ENCODE data around the gene MUC5B.

The MUC5B gene

DNA sequence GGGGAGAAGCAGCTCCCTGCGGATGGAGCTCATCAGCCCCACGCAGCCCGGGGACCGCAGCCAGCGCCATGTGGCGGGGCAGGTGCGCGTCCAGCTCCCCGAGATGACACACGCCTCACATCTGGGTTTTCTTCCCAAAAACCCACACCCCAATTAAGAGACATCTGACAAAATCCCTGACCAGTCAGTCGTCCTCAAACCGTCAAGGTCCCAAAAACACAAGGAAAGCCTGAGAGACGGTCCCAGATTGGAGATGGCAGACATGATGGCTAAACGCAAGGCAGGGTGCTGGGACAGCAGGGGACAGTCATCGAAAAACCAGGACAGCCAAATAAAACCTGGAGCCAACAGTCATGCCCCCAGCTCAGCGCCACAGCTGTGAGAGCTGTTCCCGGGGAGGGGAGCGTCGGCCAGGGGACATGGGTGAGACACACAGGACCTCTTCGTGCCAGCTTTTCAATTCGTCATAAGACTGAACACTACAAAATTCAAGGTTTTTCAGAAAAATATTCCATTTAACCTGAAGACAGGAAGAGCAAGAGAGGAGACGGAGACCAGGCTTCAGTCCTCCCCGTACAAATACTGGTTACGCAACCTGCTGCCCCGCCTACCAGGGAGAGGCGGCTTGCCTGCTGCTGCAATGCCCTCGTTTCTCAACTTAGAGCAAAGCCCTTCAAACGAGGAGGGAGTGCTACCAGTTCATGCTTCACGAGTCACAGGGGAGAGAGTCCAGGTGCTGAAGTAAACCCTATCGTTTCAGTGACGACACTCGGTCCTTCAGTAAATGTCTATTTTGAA, 76.0 kb downstream of the MUC5B start:
- Histone ChIP-seq H3K27me3 (ENCODE audit: control insufficient read depth, insufficient read depth, low read length) (no peaks in the 10 kb centered on the region), H3K4me3 (ENCODE audit: low read length) (peak overlapping the region; percentile 7), H3K9ac (ENCODE audit: low read depth, low read length) (peak overlapping the region; percentile 4), H3K4me1 (ENCODE audit: control insufficient read depth, insufficient read depth, low read length) (peaks cover 27% of the 10 kb centered on the region), H3K36me3 (ENCODE audit: insufficient read depth, low read length) (peaks cover 30% of the 10 kb centered on the region), H3K9me3 (replicated peaks; ENCODE audit: low read length) (no peaks in the 10 kb centered on the region), H3K4me2 (ENCODE audit: low read length) (peak overlapping the region; percentile 69)

- Histone ChIP-seq H3K9me3 (replicated peaks; ENCODE audit: low read length) (no peaks in the 10 kb centered on the region), H3K36me3 (ENCODE audit: insufficient read depth, low read length) (peaks cover 27% of the 10 kb centered on the region), H3K9ac (ENCODE audit: low read depth, low read length) (no peak overlapping the region), H3K4me2 (ENCODE audit: low read length) (no peak overlapping the region), H3K27me3 (ENCODE audit: control insufficient read depth, insufficient read depth, low read length) (no peaks in the 10 kb centered on the region), H3K4me3 (ENCODE audit: low read length) (no peak overlapping the region), H3K4me1 (ENCODE audit: control insufficient read depth, insufficient read depth, low read length) (peaks cover 27% of the 10 kb centered on the region)
These were observed 76.8 kb downstream of the MUC5B start for GRCh38 chr11:1299621-1300020.

DNA sequence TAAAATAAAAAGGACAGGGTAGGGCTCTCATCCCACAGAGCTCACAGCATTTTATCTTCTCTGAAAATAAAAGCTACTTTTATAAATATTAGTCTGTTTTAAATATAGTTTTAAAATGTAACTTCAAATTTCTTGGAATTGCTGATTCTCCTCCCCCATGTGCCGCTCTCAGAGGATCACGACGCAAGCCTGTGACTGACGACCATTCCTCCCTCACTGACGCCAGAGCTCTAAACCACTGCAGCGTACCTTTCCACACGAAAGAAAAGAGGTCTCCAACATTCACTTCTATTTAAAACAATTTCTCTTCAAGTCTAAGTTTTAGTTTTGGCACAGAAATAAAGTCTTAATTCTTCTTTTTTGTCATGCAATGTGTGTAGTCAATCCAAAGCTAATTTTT, 77.3 kb downstream of the MUC5B start:
- Histone ChIP-seq H3K27me3 (ENCODE audit: control insufficient read depth, insufficient read depth, low read length) (no peaks in the 10 kb centered on the region), H3K4me3 (ENCODE audit: low read length) (no peak overlapping the region), H3K9ac (ENCODE audit: low read depth, low read length) (no peak overlapping the region), H3K36me3 (ENCODE audit: insufficient read depth, low read length) (peaks cover 24% of the 10 kb centered on the region), H3K4me2 (ENCODE audit: low read length) (no peak overlapping the region), H3K4me1 (ENCODE audit: control insufficient read depth, insufficient read depth, low read length) (peaks cover 27% of the 10 kb centered on the region), H3K9me3 (replicated peaks; ENCODE audit: low read length) (no peaks in the 10 kb centered on the region)

DNA sequence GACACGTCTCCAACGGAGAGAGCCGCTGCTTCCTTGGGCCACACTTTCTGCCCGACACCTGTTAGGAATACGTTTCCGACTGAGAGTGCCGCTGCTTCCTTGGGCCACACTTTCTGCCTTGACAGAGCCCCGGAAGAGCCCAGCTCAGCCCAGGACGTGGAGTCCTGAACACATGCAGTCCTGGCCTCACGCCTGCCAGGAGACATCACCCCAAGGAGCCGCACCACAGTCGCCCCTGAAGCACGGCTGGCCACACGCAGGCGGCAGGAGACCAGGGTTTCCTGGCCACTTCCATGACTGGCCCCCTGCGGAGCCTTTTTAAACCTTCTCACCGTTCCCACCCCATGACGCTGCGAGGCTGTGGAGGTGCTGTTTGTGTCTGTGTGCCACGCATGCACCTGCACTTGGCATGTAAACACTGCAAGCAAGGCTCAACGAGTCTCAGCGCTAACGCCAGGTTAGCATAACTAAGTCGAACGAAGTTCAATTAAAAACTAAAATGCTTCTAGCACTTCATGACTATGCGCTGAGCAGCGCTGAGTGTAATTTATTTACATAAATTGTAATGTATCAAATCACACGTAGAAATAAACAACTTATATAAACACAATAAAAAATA, 77.8 kb downstream of the MUC5B start:
- H3K27me3 ChIP-seq (ENCODE audit: control insufficient read depth, insufficient read depth, low read length), result no peaks in the 10 kb centered on the region
- no peak overlapping the region for H3K4me3 ChIP-seq (ENCODE audit: low read length)
- H3K4me2 ChIP-seq (ENCODE audit: low read length), result no peak overlapping the region
- H3K9ac ChIP-seq (ENCODE audit: low read depth, low read length), result no peak overlapping the region
- H3K36me3 ChIP-seq (ENCODE audit: insufficient read depth, low read length), result peaks cover 19% of the 10 kb centered on the region
- peaks cover 27% of the 10 kb centered on the region for H3K4me1 ChIP-seq (ENCODE audit: control insufficient read depth, insufficient read depth, low read length)
- no peaks in the 10 kb centered on the region for H3K9me3 ChIP-seq (replicated peaks; ENCODE audit: low read length)

GRCh38 chr11:1301220-1302000, 78.5 kb downstream of the MUC5B start:
- H3K9ac ChIP-seq (ENCODE audit: low read depth, low read length), result no peak overlapping the region
- H3K36me3 ChIP-seq (ENCODE audit: insufficient read depth, low read length), result peaks cover 19% of the 10 kb centered on the region
- H3K4me3 ChIP-seq (ENCODE audit: low read length), result no peak overlapping the region
- H3K27me3 ChIP-seq (ENCODE audit: control insufficient read depth, insufficient read depth, low read length), result no peaks in the 10 kb centered on the region
- H3K4me2 ChIP-seq (ENCODE audit: low read length), result no peak overlapping the region
- H3K4me1 ChIP-seq (ENCODE audit: control insufficient read depth, insufficient read depth, low read length), result peaks cover 27% of the 10 kb centered on the region
- no peaks in the 10 kb centered on the region for H3K9me3 ChIP-seq (replicated peaks; ENCODE audit: low read length)

GRCh38 chr11:1302041-1302460, 79.2 kb downstream of the MUC5B start:
- H3K27me3 ChIP-seq (ENCODE audit: control insufficient read depth, insufficient read depth, low read length), result no peaks in the 10 kb centered on the region
- H3K9ac ChIP-seq (ENCODE audit: low read depth, low read length), result no peak overlapping the region
- no peaks in the 10 kb centered on the region for H3K9me3 ChIP-seq (replicated peaks; ENCODE audit: low read length)
- peaks cover 19% of the 10 kb centered on the region for H3K36me3 ChIP-seq (ENCODE audit: insufficient read depth, low read length)
- peaks cover 27% of the 10 kb centered on the region for H3K4me1 ChIP-seq (ENCODE audit: control insufficient read depth, insufficient read depth, low read length)
- no peak overlapping the region for H3K4me2 ChIP-seq (ENCODE audit: low read length)
- no peak overlapping the region for H3K4me3 ChIP-seq (ENCODE audit: low read length)

- Histone ChIP-seq H3K4me3 (ENCODE audit: low read length) (no peak overlapping the region), H3K4me1 (ENCODE audit: control insufficient read depth, insufficient read depth, low read length) (peaks cover 27% of the 10 kb centered on the region), H3K9ac (ENCODE audit: low read depth, low read length) (no peak overlapping the region), H3K27me3 (ENCODE audit: control insufficient read depth, insufficient read depth, low read length) (no peaks in the 10 kb centered on the region), H3K9me3 (replicated peaks; ENCODE audit: low read length) (no peaks in the 10 kb centered on the region), H3K4me2 (ENCODE audit: low read length) (no peak overlapping the region), H3K36me3 (ENCODE audit: insufficient read depth, low read length) (peaks cover 19% of the 10 kb centered on the region)
These were observed 79.7 kb downstream of the MUC5B start for GRCh38 chr11:1302461-1303125.

- no peaks in the 10 kb centered on the region for H3K9me3 ChIP-seq (replicated peaks; ENCODE audit: low read length)
- no peak overlapping the region for H3K9ac ChIP-seq (ENCODE audit: low read depth, low read length)
- peaks cover 14% of the 10 kb centered on the region for H3K36me3 ChIP-seq (ENCODE audit: insufficient read depth, low read length)
- H3K4me3 ChIP-seq (ENCODE audit: low read length), result no peak overlapping the region
- H3K4me1 ChIP-seq (ENCODE audit: control insufficient read depth, insufficient read depth, low read length), result peaks cover 25% of the 10 kb centered on the region
- H3K27me3 ChIP-seq (ENCODE audit: control insufficient read depth, insufficient read depth, low read length), result no peaks in the 10 kb centered on the region
- H3K4me2 ChIP-seq (ENCODE audit: low read length), result no peak overlapping the region
These were observed 80.4 kb downstream of the MUC5B start for GRCh38 chr11:1303126-1303821.

DNA sequence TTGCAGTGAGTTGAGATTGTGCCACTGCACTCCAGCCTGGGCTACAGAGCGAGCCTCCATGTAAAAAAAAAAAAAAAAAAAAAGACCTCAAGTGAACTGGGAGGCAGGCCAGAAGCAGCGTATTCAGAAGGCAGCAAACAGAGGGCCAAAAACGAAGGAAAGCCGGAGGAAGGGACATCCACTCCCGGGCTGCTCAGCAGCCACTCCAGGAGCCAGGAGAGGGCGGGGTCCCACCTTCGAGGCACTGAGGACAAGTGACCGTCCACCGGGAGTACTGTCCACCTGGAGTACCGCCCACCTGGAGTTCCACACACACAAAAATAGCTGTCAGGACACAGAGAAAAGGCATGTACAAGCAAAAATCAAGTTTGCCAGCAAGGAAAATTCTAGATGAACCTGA, 81.1 kb downstream of the MUC5B start:
- Histone ChIP-seq H3K36me3 (ENCODE audit: insufficient read depth, low read length) (peaks cover 14% of the 10 kb centered on the region), H3K27me3 (ENCODE audit: control insufficient read depth, insufficient read depth, low read length) (no peaks in the 10 kb centered on the region), H3K9me3 (replicated peaks; ENCODE audit: low read length) (no peaks in the 10 kb centered on the region), H3K4me1 (ENCODE audit: control insufficient read depth, insufficient read depth, low read length) (peaks cover 22% of the 10 kb centered on the region), H3K4me2 (ENCODE audit: low read length) (no peak overlapping the region), H3K9ac (ENCODE audit: low read depth, low read length) (peak overlapping the region; percentile 16), H3K4me3 (ENCODE audit: low read length) (no peak overlapping the region)

DNA sequence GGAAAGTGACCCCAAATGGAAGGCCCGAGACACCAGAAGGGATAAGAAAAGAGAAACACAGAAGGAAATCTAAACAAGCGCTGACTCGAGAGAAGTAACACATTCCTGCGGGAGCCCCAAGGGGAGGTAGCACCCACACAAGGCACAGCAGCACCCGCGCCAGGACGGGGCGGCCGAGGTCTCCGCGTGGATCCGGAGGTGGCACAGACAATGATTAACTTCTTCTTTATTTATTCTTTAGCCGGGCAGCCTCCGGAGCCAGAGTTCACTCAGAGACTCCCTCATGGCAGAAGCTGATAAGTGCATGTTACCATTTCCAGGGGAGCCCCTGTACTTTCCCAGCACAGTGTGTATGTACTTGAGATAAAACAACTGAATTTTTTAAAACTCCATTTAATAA, 81.5 kb downstream of the MUC5B start:
- Histone ChIP-seq H3K9ac (ENCODE audit: low read depth, low read length) (peak overlapping the region; percentile 16), H3K4me2 (ENCODE audit: low read length) (no peak overlapping the region), H3K4me1 (ENCODE audit: control insufficient read depth, insufficient read depth, low read length) (peaks cover 18% of the 10 kb centered on the region), H3K9me3 (replicated peaks; ENCODE audit: low read length) (no peaks in the 10 kb centered on the region), H3K36me3 (ENCODE audit: insufficient read depth, low read length) (peaks cover 14% of the 10 kb centered on the region), H3K4me3 (ENCODE audit: low read length) (no peak overlapping the region), H3K27me3 (ENCODE audit: control insufficient read depth, insufficient read depth, low read length) (no peaks in the 10 kb centered on the region)

Measured in skeletal muscle satellite cell (primary cell).